ENCODE results near the gene AOAH. TPM values are rescaled to one million over a fixed set of nuclear protein-coding genes. Genes with fewer than 3 reads are reported as not detected.

AOAH gene
- total and polyA plus RNA-seq, 9 of the 15 experiments (the other 6 are each of a cell fraction or from before 2014, with no cell fraction given), result not detected

DNA sequence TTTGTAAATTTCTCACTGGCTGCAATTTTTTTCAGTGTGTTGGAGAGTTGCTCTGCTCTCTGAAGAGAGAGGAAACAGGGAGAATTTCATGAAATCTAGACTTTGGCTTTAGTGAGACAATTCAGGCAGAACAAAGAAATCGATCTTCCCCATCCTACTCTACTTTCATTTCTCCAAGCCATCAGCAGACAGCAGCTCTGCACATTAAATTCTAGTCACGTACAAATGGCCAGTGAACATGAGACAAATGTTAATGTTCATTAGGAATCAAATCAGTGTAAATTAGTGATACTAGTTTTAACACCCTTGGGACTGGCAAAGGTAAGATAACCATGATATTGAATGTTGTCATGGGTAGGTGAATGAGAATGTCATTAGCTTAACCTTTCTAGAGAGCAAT lies 193.8 kb downstream of the AOAH start:
- intact Hi-C loops (cut with micrococcal nuclease) (no loop called here), in situ Hi-C loops (cut with MboI) (no loop called here)
- Histone ChIP-seq H4K20me1 (replicated peaks; ENCODE audit: control insufficient read depth, insufficient read depth, low read length) (0 out of 2 replicates have a peak, but pooled peaks cover 5% of the 10 kb centered on the region), H3K27me3 (ENCODE audit: control insufficient read depth in 2 of 2, insufficient read depth in 2 of 2, low read length in 2 of 2) (peaks cover 19 to 36% of the 10 kb centered on the region in 2 experiments), H3K9me1 (ENCODE audit: control insufficient read depth, insufficient read depth, low read length) (no peaks in the 10 kb centered on the region), H3K4me2 (ENCODE audit: insufficient read depth, low read length) (no peak overlapping the region), H3K9ac (ENCODE audit: insufficient read depth in 1 of 2, low read depth in 2 of 2, low read length in 2 of 2) (no peak overlapping the region), H3K27ac (ENCODE audit: extremely low read depth, low read depth, low read length) (no peak overlapping the region), H3K4me3 (no peak overlapping the region), H3K9me3 (replicated peaks; ENCODE audit: control insufficient read depth, insufficient read depth, low read depth, low read length) (no peaks in the 10 kb centered on the region), H3K79me2 (ENCODE audit: control insufficient read depth, insufficient read depth, low read length) (no peaks in the 10 kb centered on the region), H3K4me1 (replicated peaks in 1 of 2; ENCODE audit: control insufficient read depth in 2 of 2, insufficient read depth in 2 of 2, low read length in 2 of 2) (peaks cover 0 to 12% of the 10 kb centered on the region in 2 experiments; a peak in 2 of 5 replicates), H2AFZ (ENCODE audit: low read depth, low read length) (no peak overlapping the region), H3K36me3 (ENCODE audit: control insufficient read depth, insufficient read depth, low read length) (no peaks in the 10 kb centered on the region)
- POLR2A ChIA-PET, result interaction anchor here (0.6 kb wide), 1 partner anchor 915 kb away, joined by 3 read pairs; no protein-coding TSS in a partner anchor
- DNase-seq (ENCODE audit: extremely low read depth in 1 of 4, low spot score in 3 of 4) (no peak), ATAC-seq (no peak), FAIRE-seq (no peak)
- BruUV-seq (replicated peaks), result no TSS peak
- CTCF ChIA-PET (ENCODE audit: low intra/inter-chr PET ratio), result no interaction called here
- TF ChIP-seq TRIM28 (IDR thresholded peaks at IDR 0.05) (no peak), ELF4 (CRISPR knock-in tag; IDR thresholded peaks at IDR 0.05) (no peak), GABPB2 (CRISPR knock-in tag; conservative IDR thresholded peaks at IDR 0.05) (no peak), ZNF695 (CRISPR knock-in tag; IDR thresholded peaks at IDR 0.05) (no peak), LCOR (CRISPR knock-in tag; IDR thresholded peaks at IDR 0.05) (no peak), ZNF778 (CRISPR knock-in tag; IDR thresholded peaks at IDR 0.05) (no peak), XRCC3 (IDR thresholded peaks at IDR 0.05) (no peak), MBD2 (IDR thresholded peaks at IDR 0.05; ENCODE audit: borderline replicate concordance, low read depth) (no peak)
- TF ChIP-seq, protein P1, sequence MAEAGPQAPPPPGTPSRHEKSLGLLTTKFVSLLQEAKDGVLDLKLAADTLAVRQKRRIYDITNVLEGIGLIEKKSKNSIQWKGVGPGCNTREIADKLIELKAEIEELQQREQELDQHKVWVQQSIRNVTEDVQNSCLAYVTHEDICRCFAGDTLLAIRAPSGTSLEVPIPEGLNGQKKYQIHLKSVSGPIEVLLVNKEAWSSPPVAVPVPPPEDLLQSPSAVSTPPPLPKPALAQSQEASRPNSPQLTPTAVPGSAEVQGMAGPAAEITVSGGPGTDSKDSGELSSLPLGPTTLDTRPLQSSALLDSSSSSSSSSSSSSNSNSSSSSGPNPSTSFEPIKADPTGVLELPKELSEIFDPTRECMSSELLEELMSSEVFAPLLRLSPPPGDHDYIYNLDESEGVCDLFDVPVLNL (CRISPR knock-in tag; IDR thresholded peaks at IDR 0.05; ENCODE audit: low read depth), result no peak
- TF ChIP-seq, protein P2, sequence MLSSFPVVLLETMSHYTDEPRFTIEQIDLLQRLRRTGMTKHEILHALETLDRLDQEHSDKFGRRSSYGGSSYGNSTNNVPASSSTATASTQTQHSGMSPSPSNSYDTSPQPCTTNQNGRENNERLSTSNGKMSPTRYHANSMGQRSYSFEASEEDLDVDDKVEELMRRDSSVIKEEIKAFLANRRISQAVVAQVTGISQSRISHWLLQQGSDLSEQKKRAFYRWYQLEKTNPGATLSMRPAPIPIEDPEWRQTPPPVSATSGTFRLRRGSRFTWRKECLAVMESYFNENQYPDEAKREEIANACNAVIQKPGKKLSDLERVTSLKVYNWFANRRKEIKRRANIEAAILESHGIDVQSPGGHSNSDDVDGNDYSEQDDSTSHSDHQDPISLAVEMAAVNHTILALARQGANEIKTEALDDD (IDR thresholded peaks at IDR 0.05), result no peak
- TF ChIP-seq, protein P3, sequence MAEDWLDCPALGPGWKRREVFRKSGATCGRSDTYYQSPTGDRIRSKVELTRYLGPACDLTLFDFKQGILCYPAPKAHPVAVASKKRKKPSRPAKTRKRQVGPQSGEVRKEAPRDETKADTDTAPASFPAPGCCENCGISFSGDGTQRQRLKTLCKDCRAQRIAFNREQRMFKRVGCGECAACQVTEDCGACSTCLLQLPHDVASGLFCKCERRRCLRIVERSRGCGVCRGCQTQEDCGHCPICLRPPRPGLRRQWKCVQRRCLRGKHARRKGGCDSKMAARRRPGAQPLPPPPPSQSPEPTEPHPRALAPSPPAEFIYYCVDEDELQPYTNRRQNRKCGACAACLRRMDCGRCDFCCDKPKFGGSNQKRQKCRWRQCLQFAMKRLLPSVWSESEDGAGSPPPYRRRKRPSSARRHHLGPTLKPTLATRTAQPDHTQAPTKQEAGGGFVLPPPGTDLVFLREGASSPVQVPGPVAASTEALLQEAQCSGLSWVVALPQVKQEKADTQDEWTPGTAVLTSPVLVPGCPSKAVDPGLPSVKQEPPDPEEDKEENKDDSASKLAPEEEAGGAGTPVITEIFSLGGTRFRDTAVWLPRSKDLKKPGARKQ (CRISPR knock-in tag; IDR thresholded peaks at IDR 0.05), result no peak
- 0% methylated on average over 2 of the region's 2 CpGs for WGBS (ENCODE audit: insufficient coverage, low coverage, missing lambda C conversion rate)
